Thyroid gland (tissue), 4 donors: ENCODE results near the gene PARD3B. TPM values are rescaled to one million over a fixed set of nuclear protein-coding genes. Genes with fewer than 3 reads are reported as not detected.

Source experiments
- DNase-seq, 2 donors: peaks; one replicate each; pipeline ENCODE4 v3.0.0-alpha.2; 2019
- H3K27ac ChIP-seq, 3 donors: fragments of 200-600 bp; sonication (generic); 1 replicate in 2 of 3; 2 replicates in 1 of 3; pipeline ENCODE4 v1.5.1; 2016 to 2019; ENCODE audit warnings: mild to moderate bottlenecking in 1 of 3, moderate library complexity in 1 of 3
- H3K27me3 ChIP-seq: fragments of 200-600 bp; sonication (generic); one replicate; pipeline ENCODE4 v1.5.1; 2019
- H3K36me3 ChIP-seq, 2 donors: fragments of 200-600 bp; sonication (generic); one replicate each; pipeline ENCODE4 v1.5.1; 2016 to 2019
- H3K4me1 ChIP-seq, 2 donors: fragments of 200-600 bp; sonication (generic); one replicate each; pipeline ENCODE4 v1.5.1; 2017 to 2019
- H3K4me3 ChIP-seq, 3 donors: fragments of 200-600 bp; sonication (generic); replicated peaks in 1 of 3; 1 replicate in 2 of 3; 2 replicates in 1 of 3; pipeline ENCODE4 v1.5.1; 2016; ENCODE audit warnings: mild to moderate bottlenecking in 1 of 3
- H3K9me3 ChIP-seq: fragments of 200-600 bp; sonication (generic); one replicate; pipeline ENCODE4 v1.5.1; 2017
- POLR2A ChIP-seq, 2 donors: fragments of 450-650 bp; IDR thresholded peaks; one replicate each; pipeline ENCODE4 v1.6.1; 2017; ENCODE audit warnings: antibody characterized with exemption in 2 of 2, mild to moderate bottlenecking in 2 of 2, moderate library complexity in 1 of 2
- WGBS, 2 donors: methylation state at CpG; one replicate each; pipeline ENCODE4 v1.1.5; 2017; 5-methylcytosine and 5-hydroxymethylcytosine counted together
- intact Hi-C: fragments of 100-400 bp; cut with DNase I; formaldehyde crosslinking; loops from one replicate; pipeline ENCODE4 v1.15.1; 2023
- total RNA-seq, 4 donors: library from RNA; depleted of rRNA; stranded (reverse); fragments of >200 nt; gene quantifications; one replicate each; pipeline ENCODE4 v1.2.3, GENCODE V29; 2016
- TF ChIP-seq, protein P1 (sequence below), 6 experiments: fragments of 200-600 bp in 3 of 6; fragments of 450-650 bp in 3 of 6; sonication (generic) in 3 of 6; IDR thresholded peaks; one replicate each; pipeline ENCODE4 v1.5.1; 2016 to 2019; ENCODE audit warnings: antibody characterized with exemption in 6 of 6, mild to moderate bottlenecking in 2 of 6, inconsistent platforms in 1 of 6, moderate library complexity in 1 of 6

Gene PARD3B
- total RNA-seq, 4 donors from 2014 or later, result 27.0 to 43.4 (median 34.6) TPM

DNA sequence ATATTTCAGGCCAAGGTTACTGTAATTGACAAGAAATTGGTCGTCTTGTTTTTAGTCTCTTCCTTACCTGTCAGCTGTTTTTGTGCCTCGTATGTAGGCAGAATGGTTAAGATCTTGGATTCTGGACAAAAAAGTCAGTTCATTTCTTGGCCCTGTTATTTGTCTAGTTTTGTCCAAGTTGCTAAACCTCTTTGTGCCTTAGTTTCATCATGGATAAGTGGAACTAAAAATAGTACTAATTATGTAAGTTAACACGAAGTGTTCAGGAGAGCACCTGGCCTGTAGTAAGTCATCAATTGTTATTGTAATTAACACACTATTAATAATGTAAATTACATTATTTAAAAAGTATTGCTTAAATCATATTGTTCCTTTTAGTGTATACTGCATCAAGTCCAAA, 148.0 kb downstream of the PARD3B start:
- no peaks in the 10 kb centered on the region for H3K36me3 ChIP-seq
- DNase-seq, result no peak
- TF ChIP-seq, protein P1, sequence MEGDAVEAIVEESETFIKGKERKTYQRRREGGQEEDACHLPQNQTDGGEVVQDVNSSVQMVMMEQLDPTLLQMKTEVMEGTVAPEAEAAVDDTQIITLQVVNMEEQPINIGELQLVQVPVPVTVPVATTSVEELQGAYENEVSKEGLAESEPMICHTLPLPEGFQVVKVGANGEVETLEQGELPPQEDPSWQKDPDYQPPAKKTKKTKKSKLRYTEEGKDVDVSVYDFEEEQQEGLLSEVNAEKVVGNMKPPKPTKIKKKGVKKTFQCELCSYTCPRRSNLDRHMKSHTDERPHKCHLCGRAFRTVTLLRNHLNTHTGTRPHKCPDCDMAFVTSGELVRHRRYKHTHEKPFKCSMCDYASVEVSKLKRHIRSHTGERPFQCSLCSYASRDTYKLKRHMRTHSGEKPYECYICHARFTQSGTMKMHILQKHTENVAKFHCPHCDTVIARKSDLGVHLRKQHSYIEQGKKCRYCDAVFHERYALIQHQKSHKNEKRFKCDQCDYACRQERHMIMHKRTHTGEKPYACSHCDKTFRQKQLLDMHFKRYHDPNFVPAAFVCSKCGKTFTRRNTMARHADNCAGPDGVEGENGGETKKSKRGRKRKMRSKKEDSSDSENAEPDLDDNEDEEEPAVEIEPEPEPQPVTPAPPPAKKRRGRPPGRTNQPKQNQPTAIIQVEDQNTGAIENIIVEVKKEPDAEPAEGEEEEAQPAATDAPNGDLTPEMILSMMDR (IDR thresholded peaks at IDR 0.05), result no peak
- TF ChIP-seq POLR2A (IDR thresholded peaks at IDR 0.05), result no peak
- H3K4me1 ChIP-seq, result no peaks in the 10 kb centered on the region
- no peaks in the 10 kb centered on the region for H3K27me3 ChIP-seq
- H3K27ac ChIP-seq, result no peak overlapping the region
- H3K4me3 ChIP-seq, result no peak overlapping the region
- intact Hi-C loops, result loop anchor here (5.0 to 10.0 kb wide), 2 partner anchors 368 to 989 kb away; partner anchors contain the start of gene NRP2
- WGBS, 2 donors, result 39 to 47% methylated on average over 3 of the region's 3 CpGs
- H3K9me3 ChIP-seq, result no peaks in the 10 kb centered on the region

DNA sequence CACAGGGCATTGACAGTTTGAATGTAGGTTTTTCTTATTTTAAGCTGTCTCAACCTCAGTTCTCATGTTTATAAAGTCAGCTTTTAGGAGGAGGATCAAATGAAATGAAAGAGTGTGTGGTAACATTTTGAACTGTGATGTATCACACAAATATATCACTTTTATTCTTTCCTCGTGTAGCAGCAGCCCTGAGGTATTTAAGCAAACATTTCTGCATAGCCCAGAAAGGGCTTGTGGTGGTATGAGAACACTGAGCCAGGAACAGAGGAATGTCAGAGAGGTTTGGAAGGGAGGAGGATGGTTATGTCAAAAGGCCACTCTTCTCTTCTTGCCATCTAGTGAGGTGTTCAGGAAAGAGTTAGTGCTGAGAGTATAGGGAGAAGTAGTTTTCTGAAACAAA, 150.2 kb downstream of the PARD3B start:
- TF ChIP-seq, protein P1 (IDR thresholded peaks at IDR 0.05), result no peak
- TF ChIP-seq POLR2A (IDR thresholded peaks at IDR 0.05), result no peak
- Histone ChIP-seq H3K4me3 (no peak overlapping the region), H3K27me3 (no peaks in the 10 kb centered on the region), H3K36me3 (no peaks in the 10 kb centered on the region), H3K27ac (no peak overlapping the region), H3K4me1 (no peaks in the 10 kb centered on the region), H3K9me3 (no peaks in the 10 kb centered on the region)
- intact Hi-C loops, result loop anchor here (10.0 kb wide), 1 partner anchor 371 kb away; no protein-coding TSS in a partner anchor
- WGBS, 2 donors, result 42 to 50% methylated on average over 1 of the region's 1 CpG
- no peak for DNase-seq

DNA sequence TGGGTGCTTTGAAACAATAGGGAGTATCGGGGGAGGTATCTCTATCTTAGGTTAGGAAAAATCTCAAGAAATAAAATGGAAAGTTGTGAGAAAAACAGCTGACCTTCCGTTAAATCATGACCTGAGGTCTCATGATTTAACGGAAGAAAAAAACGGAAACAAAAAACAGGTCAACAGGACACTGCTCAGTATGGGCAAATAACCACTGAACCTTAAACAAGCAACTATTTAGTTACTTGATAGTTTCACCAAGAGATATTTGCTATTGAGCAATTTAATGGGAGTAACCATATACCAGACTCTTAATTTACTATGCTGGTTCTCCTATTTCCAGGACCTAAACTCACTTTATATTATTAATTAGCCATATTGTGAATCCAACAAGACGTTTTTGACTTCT, 150.8 kb downstream of the PARD3B start:
- no peaks in the 10 kb centered on the region for H3K4me1 ChIP-seq
- H3K4me3 ChIP-seq, result no peak overlapping the region
- no peaks in the 10 kb centered on the region for H3K9me3 ChIP-seq
- intact Hi-C loops, result loop anchor here (10.0 kb wide), 1 partner anchor 371 kb away; no protein-coding TSS in a partner anchor
- DNase-seq, result no peak
- 97% methylated on average over 5 of the region's 5 CpGs for WGBS, 2 donors
- H3K27ac ChIP-seq, result no peak overlapping the region
- no peaks in the 10 kb centered on the region for H3K27me3 ChIP-seq
- TF ChIP-seq, protein P1 (IDR thresholded peaks at IDR 0.05), result no peak
- no peak for TF ChIP-seq POLR2A (IDR thresholded peaks at IDR 0.05)
- no peaks in the 10 kb centered on the region for H3K36me3 ChIP-seq

DNA sequence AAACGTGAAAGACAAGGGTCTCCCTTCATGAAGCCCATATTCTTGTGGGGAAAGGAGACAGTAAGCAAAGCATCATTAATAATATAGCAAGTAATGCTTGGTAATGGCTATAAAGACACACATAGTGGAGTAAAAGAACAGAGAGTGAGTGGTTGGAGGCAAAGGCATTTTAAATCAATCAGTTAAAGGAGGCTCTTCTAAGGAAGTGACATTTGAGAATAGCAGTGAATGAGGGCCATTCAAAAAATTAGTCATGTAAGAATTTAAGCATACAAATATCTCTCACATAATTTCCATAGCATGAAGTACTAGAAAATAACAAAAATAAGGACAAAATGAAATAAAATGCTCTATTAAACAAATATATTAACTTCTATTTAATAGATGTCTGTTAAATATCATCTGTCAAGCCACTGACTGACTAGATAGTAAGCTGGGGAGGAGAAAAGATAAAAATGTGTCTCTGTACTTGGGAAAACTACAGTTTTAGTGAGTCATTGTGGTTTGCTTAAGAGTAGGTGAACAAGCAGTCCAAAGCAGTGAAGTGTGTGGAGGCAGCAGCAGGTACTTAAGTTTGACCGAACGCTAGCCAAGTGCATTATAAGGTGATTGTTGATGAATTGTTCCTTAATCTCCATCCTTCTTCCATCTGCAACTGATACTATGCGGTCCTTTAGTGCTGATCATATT, 160.1 kb downstream of the PARD3B start:
- peaks cover 7 to 13% of the 10 kb centered on the region in 2 donors for H3K4me1 ChIP-seq
- H3K27me3 ChIP-seq, result no peaks in the 10 kb centered on the region
- peak overlapping the region in 1 of 3 donors; percentile 52 for H3K27ac ChIP-seq
- no peak overlapping the region for H3K4me3 ChIP-seq
- WGBS, 2 donors, result 46 to 48% methylated on average over 4 of the region's 4 CpGs
- peak; percentile 52 for DNase-seq
- H3K9me3 ChIP-seq, result no peaks in the 10 kb centered on the region
- intact Hi-C loops, result no loop called here
- no peaks in the 10 kb centered on the region for H3K36me3 ChIP-seq
- TF ChIP-seq POLR2A (IDR thresholded peaks at IDR 0.05), result no peak
- TF ChIP-seq, protein P1 (IDR thresholded peaks at IDR 0.05), result no peak

DNA sequence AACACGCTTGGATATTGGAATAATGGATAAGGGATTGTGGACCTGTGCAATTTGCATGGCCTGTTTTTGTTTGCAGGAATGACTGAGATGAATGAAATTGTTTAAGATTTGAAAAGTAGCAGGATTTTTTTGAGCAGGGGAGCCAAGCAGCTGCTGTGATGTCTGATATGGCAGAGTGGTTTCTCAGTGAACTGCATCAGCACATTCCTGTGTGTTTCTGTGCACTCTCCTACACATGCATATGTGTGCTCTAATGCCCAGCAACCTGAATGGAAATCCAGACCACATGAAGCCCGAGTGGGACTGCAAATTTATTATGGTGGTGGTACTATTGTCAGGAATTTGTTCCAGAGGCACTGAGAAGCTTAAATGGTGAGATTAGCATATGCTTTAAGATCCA, 161.7 kb downstream of the PARD3B start:
- WGBS, 2 donors, result 56 to 63% methylated on average over 2 of the region's 2 CpGs
- H3K9me3 ChIP-seq, result no peaks in the 10 kb centered on the region

More for the DNA sequence above, 161.7 kb downstream of the PARD3B start:
- TF ChIP-seq, protein P1 (IDR thresholded peaks at IDR 0.05), result peak in 1 of 6 experiments; percentile 18
- TF ChIP-seq POLR2A (IDR thresholded peaks at IDR 0.05), result no peak
- DNase-seq, result peak in 1 of 2 donors; percentile 7
- Histone ChIP-seq H3K27ac (no peak overlapping the region), H3K36me3 (no peaks in the 10 kb centered on the region), H3K4me3 (no peak overlapping the region), H3K27me3 (no peaks in the 10 kb centered on the region), H3K4me1 (peaks cover 7 to 13% of the 10 kb centered on the region in 2 donors)
- intact Hi-C loops, result no loop called here
